ENCODE data around the gene LST1.

Gene LST1

DNA sequence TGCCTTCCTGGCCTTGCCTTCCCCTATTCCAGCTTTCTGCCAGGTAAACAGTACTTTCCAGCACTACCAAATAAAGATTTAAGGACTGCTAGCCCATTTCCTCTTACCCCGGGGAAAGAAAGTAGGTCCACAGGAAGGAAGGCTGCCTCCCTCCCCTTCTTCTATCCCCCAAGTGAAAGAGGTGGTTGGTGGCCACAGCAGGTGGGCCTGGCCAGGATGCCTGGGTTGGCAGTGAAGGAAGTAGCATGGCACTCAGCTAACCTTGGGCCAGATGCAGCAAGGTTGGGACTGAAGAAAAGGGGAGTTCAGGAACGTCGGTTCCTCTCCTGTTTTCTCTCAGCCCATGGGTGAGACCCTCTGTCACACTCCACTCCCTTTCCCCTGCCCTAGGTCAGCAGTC lies 29.8 kb upstream of the LST1 start:
- H3K4me1 Mint-ChIP-seq (ENCODE audit: low read depth): peaks cover 78% of the 10 kb centered on the region
- no peak overlapping the region for H3K4me3 Mint-ChIP-seq
- H3K9me3 Mint-ChIP-seq: no peaks in the 10 kb centered on the region
- peak overlapping the region; percentile 16 for H3K27ac Mint-ChIP-seq
- peaks cover 5% of the 10 kb centered on the region for H3K27me3 Mint-ChIP-seq
- H3K36me3 Mint-ChIP-seq (ENCODE audit: low read depth): peaks cover 41% of the 10 kb centered on the region

DNA sequence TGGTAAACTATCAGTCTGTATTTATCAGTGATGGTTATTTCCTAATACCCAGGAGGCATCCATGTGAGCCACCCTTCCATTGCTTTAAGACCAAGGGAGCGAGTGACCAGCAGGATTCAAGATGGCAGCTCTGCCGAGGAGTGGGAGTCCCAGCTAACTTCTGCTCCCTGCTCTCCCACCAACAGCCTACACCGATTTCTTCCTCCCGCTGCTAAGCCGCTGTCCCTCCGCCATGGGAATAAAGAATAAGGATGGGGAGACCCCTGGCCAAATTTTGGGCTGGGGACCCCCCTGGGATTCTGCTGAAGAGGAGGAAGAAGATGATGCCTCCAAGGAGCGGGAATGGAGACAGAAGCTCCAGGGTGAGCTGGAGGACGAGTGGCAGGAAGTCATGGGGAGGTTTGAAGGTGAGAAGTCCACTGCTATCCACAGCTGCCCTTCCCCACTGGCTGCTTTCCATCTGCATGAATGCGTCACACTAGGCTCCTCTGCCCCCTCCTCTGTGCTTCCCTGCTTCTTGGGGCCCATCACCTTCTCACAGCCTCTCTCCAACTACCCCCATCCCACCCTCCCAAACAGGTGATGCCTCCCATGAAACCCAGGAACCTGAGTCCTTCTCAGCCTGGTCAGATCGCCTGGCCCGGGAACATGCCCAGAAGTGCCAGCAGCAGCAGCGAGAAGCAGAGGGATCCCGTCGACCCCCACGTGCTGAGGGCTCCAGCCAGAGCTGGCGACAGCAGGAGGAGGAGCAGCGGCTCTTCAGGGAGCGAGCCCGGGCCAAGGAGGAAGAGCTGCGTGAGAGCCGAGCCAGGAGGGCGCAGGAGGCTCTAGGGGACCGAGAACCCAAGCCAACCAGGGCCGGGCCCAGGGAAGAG lies 28.4 kb upstream of the LST1 start:
- Mint-ChIP-seq H3K4me3 (peak overlapping the region; percentile 20), H3K36me3 (ENCODE audit: low read depth) (peaks cover 44% of the 10 kb centered on the region), H3K27ac (peak overlapping the region; percentile 98), H3K27me3 (peaks cover 5% of the 10 kb centered on the region), H3K4me1 (ENCODE audit: low read depth) (peaks cover 81% of the 10 kb centered on the region), H3K9me3 (no peaks in the 10 kb centered on the region)

- Mint-ChIP-seq H3K4me3 (peak overlapping the region; percentile 80), H3K36me3 (ENCODE audit: low read depth) (peaks cover 42% of the 10 kb centered on the region), H3K4me1 (ENCODE audit: low read depth) (peaks cover 84% of the 10 kb centered on the region), H3K27ac (peak overlapping the region; percentile 98), H3K9me3 (no peaks in the 10 kb centered on the region), H3K27me3 (peaks cover 5% of the 10 kb centered on the region)
These were observed 27.8 kb upstream of the LST1 start for GRCh38 chr6:31558318-31558625.

GRCh38 chr6:31558631-31559500 lies 27.2 kb upstream of the LST1 start:
- Mint-ChIP-seq H3K9me3 (no peaks in the 10 kb centered on the region), H3K27me3 (peaks cover 5% of the 10 kb centered on the region), H3K36me3 (ENCODE audit: low read depth) (peaks cover 44% of the 10 kb centered on the region), H3K4me3 (peak overlapping the region; percentile 80), H3K27ac (peak overlapping the region; percentile 98), H3K4me1 (ENCODE audit: low read depth) (peaks cover 89% of the 10 kb centered on the region)

- peak overlapping the region; percentile 80 for H3K4me3 Mint-ChIP-seq
- H3K9me3 Mint-ChIP-seq: no peaks in the 10 kb centered on the region
- peaks cover 87% of the 10 kb centered on the region for H3K4me1 Mint-ChIP-seq (ENCODE audit: low read depth)
- peaks cover 5% of the 10 kb centered on the region for H3K27me3 Mint-ChIP-seq
- H3K27ac Mint-ChIP-seq: peak overlapping the region; percentile 98
- peaks cover 45% of the 10 kb centered on the region for H3K36me3 Mint-ChIP-seq (ENCODE audit: low read depth)
These were observed 26.5 kb upstream of the LST1 start for GRCh38 chr6:31559606-31559957.

DNA sequence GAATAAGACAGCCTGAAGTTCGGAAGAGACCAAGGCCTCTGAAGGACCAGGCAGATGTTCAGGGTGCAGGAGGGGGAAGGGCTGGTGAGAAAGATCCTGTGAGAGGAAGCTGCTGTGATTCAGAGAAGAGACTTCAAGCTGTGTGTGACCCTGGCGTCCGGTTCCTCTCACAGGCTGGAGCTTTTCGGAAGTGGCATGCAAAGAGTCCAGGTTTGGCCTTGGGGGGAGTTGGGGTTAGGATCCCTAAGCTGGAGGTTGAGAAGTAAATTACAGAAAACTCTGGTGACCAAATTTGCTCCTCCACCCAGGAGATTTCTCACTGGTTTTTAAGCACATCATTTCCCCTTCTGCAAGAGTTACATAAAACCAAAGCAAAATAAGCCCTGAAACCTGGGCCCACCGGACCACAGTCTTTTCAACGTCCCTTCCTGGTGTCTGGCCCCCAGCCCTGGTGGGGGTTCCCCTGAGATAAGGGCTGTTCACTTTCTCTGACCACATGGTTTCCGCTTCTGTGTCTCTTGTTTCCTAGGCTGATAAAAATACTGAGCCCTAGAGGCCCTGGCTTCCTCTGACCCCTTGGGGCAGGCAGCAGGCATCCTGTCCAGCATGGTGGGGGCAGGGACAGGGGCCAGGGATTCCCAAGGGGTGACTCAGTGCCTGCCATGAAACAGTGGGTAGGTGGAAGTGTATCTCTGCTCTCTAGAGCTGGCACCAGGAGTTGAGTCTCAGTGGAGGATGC lies 25.9 kb upstream of the LST1 start:
- peak overlapping the region; percentile 80 for H3K4me3 Mint-ChIP-seq
- no peaks in the 10 kb centered on the region for H3K9me3 Mint-ChIP-seq
- peaks cover 47% of the 10 kb centered on the region for H3K36me3 Mint-ChIP-seq (ENCODE audit: low read depth)
- peaks cover 87% of the 10 kb centered on the region for H3K4me1 Mint-ChIP-seq (ENCODE audit: low read depth)
- H3K27ac Mint-ChIP-seq: peak overlapping the region; percentile 98
- peaks cover 5% of the 10 kb centered on the region for H3K27me3 Mint-ChIP-seq

- Mint-ChIP-seq H3K4me1 (ENCODE audit: low read depth) (peaks cover 92% of the 10 kb centered on the region), H3K36me3 (ENCODE audit: low read depth) (peaks cover 50% of the 10 kb centered on the region), H3K4me3 (peak overlapping the region; percentile 80), H3K27ac (peak overlapping the region; percentile 98), H3K9me3 (no peaks in the 10 kb centered on the region), H3K27me3 (peaks cover 5% of the 10 kb centered on the region)
These were observed 25.4 kb upstream of the LST1 start for GRCh38 chr6:31560697-31561058.

- peak overlapping the region; percentile 70 for H3K4me3 Mint-ChIP-seq
- H3K9me3 Mint-ChIP-seq: no peaks in the 10 kb centered on the region
- peaks cover 25% of the 10 kb centered on the region for H3K36me3 Mint-ChIP-seq (ENCODE audit: low read depth)
- H3K4me1 Mint-ChIP-seq (ENCODE audit: low read depth): peaks cover 93% of the 10 kb centered on the region
- peak overlapping the region; percentile 84 for H3K27ac Mint-ChIP-seq
- no peaks in the 10 kb centered on the region for H3K27me3 Mint-ChIP-seq
These were observed 18.3 kb upstream of the LST1 start for GRCh38 chr6:31567531-31568370.

GRCh38 chr6:31568537-31568961 lies 17.5 kb upstream of the LST1 start:
- Mint-ChIP-seq H3K9me3 (no peaks in the 10 kb centered on the region), H3K27ac (peak overlapping the region; percentile 84), H3K4me3 (peak overlapping the region; percentile 70), H3K27me3 (no peaks in the 10 kb centered on the region), H3K36me3 (ENCODE audit: low read depth) (peaks cover 26% of the 10 kb centered on the region), H3K4me1 (ENCODE audit: low read depth) (peaks cover 93% of the 10 kb centered on the region)

DNA sequence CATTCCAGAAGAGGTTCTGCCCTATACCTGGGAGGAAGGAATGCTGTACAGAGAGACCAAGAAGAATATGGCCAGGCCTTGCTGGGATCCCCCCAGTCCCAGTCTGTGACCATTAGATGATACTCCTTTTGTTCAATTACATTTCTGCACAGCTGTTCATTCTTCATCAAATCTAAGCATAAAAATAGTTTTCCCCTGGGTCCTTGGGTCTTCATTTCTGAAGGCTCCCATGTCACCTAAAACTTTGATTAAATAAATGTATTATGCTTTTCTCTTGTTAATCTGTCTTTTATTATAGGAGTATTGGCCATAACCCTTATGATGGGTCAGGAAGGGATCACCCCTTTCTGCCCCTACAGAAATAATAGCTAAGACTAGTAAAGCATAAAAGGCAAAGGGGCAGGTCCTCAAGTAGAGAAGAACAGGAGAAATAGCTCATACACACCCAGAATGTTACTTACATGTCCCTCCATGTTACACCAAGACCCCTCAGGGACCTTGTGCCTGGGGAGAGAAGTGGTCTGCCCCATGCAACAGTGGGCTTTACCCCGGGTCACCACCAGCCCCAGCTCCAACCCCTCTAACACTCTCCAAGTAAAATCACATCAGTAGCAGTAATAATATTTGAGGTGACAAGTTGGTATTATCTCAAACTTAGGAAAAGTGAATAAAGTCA lies 16.1 kb upstream of the LST1 start:
- H3K27ac Mint-ChIP-seq: peak overlapping the region; percentile 56
- no peaks in the 10 kb centered on the region for H3K9me3 Mint-ChIP-seq
- peak overlapping the region; percentile 56 for H3K4me3 Mint-ChIP-seq
- H3K27me3 Mint-ChIP-seq: no peaks in the 10 kb centered on the region
- peaks cover 25% of the 10 kb centered on the region for H3K36me3 Mint-ChIP-seq (ENCODE audit: low read depth)
- peaks cover 96% of the 10 kb centered on the region for H3K4me1 Mint-ChIP-seq (ENCODE audit: low read depth)

DNA sequence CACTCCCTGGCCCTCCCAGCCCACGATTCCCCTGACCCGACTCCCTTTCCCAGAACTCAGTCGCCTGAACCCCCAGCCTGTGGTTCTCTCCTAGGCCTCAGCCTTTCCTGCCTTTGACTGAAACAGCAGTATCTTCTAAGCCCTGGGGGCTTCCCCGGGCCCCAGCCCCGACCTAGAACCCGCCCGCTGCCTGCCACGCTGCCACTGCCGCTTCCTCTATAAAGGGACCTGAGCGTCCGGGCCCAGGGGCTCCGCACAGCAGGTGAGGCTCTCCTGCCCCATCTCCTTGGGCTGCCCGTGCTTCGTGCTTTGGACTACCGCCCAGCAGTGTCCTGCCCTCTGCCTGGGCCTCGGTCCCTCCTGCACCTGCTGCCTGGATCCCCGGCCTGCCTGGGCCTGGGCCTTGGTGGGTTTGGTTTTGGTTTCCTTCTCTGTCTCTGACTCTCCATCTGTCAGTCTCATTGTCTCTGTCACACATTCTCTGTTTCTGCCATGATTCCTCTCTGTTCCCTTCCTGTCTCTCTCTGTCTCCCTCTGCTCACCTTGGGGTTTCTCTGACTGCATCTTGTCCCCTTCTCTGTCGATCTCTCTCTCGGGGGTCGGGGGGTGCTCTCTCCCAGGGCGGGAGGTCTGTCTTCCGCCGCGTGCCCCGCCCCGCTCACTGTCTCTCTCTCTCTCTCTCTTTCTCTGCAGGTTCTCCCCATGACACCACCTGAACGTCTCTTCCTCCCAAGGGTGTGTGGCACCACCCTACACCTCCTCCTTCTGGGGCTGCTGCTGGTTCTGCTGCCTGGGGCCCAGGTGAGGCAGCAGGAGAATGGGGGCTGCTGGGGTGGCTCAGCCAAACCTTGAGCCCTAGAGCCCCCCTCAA lies 13.8 kb upstream of the LST1 start, which contains the start of gene LTA:
Gene LTA (plus strand): TSS at position 249 of the 871 bp plus-strand sequence. CDS start 454 bp downstream, at position 703.
- H3K27me3 Mint-ChIP-seq: no peaks in the 10 kb centered on the region
- peak within 1 kb of the TSS; percentile 100 for H3K27ac Mint-ChIP-seq
- peaks cover 100% of the 10 kb centered on the region for H3K4me1 Mint-ChIP-seq (ENCODE audit: low read depth)
- peaks cover 39% of the 10 kb centered on the region for H3K36me3 Mint-ChIP-seq (ENCODE audit: low read depth)
- peak within 1 kb of the TSS; percentile 98 for H3K4me3 Mint-ChIP-seq
- no peaks in the 10 kb centered on the region for H3K9me3 Mint-ChIP-seq

- Mint-ChIP-seq H3K4me3 (peak overlapping the region; percentile 98), H3K9me3 (no peaks in the 10 kb centered on the region), H3K4me1 (ENCODE audit: low read depth) (peaks cover 97% of the 10 kb centered on the region), H3K27me3 (no peaks in the 10 kb centered on the region), H3K27ac (peak overlapping the region; percentile 100), H3K36me3 (ENCODE audit: low read depth) (peaks cover 49% of the 10 kb centered on the region)
These were observed 12.6 kb upstream of the LST1 start for GRCh38 chr6:31573239-31574105.

Data from stimulated activated naive CD8-positive, alpha-beta T cell treated with anti-CD3 and anti-CD28 coated beads, Interleukin-15, Interleukin-2, amounts not matched to agents 100 ng/mL and 50 ng/mL, for 24 hours (primary cell).